Stimulated activated CD8-positive, alpha-beta memory T cell treated with anti-CD3 and anti-CD28 coated beads, Interleukin-12 subunit alpha, Interleukin-12 subunit beta, amount 100 ng/mL, for 24 hours (primary cell): ENCODE measurements around the gene FAM193A.
"Not testable (repeated sequence)": the region's sequence is repeated elsewhere in the genome, so short reads cannot be mapped to it uniquely, and the experiment has no call there.

Experiments
- DNase-seq: peaks from one replicate; pipeline ENCODE4 v3.0.0-alpha.2; 2020; ENCODE audit errors: extremely low read depth

The FAM193A gene

GRCh38 chr4:2578106-2578505 is 41.7 kb downstream of the FAM193A start:
- DNase-seq, result no peak

DNA sequence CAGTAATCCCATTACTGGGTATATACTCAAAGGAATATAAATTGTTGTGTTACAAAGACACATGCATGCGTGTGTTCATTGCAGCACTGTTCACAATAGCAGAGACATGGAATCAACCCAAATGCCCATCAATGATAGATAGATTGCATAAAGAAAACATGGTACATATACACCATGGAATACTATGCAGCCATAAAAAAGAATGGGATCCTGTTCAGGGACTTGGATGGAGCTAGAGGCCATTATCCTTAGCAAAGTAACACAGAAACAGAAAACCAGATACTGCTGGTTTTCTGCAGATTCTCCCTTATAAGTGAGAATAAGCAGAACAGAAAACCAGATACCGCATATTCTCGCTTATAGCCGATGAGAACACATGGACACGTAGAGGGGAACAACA is 43.5 kb downstream of the FAM193A start:
- DNase-seq, result no peak

GRCh38 chr4:2583092-2583491 is 46.6 kb downstream of the FAM193A start:
- DNase-seq, result no peak

DNA sequence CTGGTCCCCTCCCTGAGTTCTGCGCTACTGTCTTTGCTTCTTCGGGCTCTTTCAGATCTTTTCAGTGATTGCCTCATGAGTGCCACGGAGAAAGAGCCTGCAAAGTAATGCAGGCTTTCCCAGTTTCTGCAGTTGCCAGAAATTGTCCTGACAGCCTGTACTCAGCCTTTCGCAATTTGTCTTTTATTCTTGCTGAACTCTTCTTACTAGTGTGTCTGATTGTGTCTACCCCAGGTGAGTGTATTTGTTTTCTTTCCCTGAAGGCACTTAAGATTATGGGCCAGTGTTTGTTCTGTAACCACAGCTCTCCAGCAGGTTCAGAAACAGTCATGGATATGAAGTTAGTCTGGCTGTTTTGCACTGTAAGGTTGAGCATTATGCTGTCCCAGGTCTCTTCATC is 47.1 kb downstream of the FAM193A start:
- no peak for DNase-seq

DNA sequence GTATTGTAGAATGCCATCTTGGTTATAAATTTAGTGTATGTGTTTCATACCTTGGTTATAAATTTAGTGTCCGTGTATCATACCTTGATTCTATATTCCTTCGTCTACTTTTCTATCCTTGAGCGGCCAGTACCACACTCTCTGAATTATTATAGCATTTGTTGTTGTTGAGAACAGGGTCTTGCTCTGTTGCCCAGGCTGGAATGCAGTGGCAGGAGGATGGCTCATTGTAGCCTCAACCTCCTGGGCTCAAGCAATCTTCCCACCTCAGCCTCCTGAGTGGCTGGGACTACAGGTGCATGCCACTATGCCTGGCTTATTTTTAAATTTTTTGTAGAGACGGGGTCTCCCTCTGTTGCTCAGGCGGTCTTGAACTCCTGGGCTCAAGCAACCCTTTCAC is 50.1 kb downstream of the FAM193A start:
- DNase-seq, result no peak

GRCh38 chr4:2587213-2587823 is 50.9 kb downstream of the FAM193A start:
- DNase-seq, result no peak

GRCh38 chr4:2588259-2588658 is 51.8 kb downstream of the FAM193A start:
- DNase-seq, result no peak

GRCh38 chr4:2591189-2591588 is 54.7 kb downstream of the FAM193A start:
- no peak for DNase-seq

DNA sequence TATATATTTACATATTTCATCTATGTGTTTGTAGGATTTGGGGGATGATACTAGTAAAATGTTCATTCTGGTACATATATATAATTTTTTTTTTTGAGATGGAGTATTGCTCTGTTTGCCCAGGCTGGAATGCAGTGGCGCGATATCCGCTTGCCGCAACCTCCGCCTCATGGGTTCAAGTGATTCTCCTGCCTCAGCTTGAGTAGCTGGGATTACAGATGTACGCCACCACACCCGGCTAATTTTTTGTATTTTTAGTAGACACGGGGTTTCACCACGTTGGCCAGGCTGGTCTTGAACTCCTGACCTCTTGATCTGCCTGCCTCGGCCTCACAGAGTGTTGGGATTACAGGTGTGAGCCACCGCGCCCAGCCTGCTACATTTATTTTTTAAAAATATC is 55.6 kb downstream of the FAM193A start:
- not testable (repeated sequence) for DNase-seq

GRCh38 chr4:2592572-2592971 is 56.1 kb downstream of the FAM193A start:
- DNase-seq, result no peak

DNA sequence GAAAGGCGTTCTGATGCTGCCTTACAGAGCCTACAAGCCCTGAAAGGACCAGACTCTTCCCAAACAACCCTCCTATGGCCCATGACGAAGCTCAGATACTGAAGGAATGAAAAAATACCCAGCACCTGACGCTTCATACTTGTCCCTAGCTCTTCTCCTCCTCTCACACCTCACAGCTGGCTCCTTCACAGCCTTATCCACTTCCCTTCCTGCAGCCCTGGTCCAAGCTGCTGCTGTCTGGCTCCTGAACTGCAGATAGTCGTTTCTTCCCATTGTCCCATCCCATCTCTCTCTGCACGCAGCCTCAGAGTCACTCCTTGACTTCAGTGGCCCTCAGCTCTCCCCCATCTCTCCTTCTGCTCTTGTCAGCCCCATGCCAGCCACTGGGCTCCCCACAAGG is 56.6 kb downstream of the FAM193A start:
- no peak for DNase-seq

DNA sequence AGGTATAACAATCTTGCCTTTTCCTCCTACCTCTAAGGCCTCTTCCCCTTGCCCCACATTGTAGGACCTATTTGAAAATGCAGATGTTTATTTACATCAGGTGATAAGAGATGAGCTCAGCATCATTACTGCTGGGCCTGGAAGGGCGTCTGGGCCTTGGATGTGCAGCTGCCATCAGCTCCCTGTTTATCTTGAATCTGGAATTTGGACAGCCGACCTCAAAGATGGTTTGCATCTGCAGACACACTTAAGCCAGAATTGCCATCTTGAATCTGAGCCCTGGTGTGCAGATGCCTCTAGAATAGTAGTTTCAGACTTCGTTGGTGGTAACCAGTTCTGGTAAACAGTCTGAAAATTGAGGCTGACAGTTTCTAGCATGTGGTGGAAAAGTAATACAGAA is 59.0 kb downstream of the FAM193A start:
- no peak for DNase-seq

DNA sequence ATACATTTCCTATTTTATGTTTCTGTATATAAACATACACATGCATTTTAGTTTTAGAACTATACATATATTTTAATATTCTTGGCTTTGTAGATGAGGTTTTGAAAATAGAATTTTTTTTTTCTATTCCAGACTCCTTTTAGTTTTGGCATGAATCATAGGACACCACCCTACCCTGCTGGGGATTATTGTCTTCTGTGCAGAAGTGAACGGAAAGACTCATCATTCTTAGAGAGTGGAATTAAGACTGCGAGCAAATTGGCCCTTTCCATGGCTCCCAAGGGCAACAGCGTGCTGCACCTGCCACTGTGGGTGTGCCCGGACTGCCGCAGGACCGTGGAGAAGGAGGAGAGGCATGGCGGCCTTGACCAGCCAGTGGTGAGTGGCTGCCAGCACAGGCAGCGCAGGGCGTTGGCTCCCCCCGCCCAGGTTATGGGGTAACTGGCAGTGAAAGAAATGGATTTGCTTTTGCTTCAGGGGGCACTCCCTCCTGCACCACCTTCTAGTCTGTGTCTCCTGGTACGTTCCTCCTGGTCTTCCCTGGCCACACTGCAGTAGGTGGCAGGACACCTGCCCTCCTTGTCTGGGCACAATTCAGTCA is 59.6 kb downstream of the FAM193A start:
- DNase-seq, result no peak

DNA sequence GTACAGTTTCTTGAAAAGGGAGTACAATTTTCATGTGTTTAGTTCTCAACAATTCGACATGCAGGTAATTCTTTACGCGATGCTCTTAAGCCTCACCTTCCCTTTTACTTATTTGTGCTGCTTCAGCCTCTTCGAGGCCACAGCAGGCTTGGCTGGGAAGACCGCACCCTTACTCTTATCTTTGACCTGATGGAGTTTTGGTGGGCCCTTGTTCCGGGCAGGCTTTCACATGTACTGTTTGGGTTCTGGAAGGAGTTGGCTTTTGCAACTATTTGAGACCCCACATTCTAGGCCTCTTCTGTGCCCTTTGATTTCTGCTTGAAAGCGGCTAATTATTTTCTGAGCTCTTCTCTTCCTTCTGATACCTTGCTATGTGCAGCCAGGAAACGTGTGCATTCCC is 60.2 kb downstream of the FAM193A start:
- DNase-seq, result no peak

DNA sequence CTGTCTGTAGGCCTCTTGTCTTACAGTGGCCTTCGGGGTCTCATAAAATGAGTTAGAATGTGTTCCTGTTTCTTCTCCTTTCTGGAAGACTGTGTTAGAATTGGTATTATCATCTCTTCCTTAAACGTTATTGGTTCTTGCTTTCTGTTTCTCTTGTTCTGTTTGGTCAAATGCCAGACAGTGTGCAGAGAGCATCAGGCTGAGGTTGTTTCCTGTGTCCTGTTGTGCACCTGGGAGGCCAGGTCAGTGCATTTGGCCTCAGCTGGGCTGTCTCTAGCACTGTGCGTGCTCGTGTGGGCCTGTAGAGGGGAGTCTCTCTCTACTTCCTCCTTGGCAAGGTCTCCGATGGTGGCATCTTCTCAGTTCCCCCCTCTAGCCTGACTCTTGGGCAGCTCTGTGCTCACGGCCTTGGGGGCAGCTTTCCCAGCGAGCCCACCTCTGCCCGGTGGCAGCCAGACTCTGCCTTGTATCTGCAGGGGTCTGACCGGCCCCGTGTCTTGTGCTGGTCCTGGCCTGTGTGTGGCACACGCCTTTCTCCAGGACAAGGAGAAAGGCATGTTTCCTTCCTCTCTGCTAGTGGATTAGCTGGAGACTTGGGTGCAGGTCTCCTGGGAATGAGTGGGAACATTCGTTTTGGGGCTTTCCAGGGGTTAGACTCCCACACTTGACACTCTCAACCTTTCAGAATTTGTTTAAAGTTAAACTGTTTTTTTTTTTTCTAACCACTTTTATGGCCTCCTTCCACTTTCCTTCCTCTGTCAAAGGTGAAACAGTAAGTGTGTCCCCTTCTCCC is 62.3 kb downstream of the FAM193A start:
- DNase-seq, result no peak

GRCh38 chr4:2599304-2599654 is 62.8 kb downstream of the FAM193A start:
- DNase-seq, result no peak

GRCh38 chr4:2600878-2601277 is 64.4 kb downstream of the FAM193A start:
- no peak for DNase-seq

- DNase-seq, result no peak
These were observed 68.2 kb downstream of the FAM193A start for GRCh38 chr4:2604614-2605013.

DNA sequence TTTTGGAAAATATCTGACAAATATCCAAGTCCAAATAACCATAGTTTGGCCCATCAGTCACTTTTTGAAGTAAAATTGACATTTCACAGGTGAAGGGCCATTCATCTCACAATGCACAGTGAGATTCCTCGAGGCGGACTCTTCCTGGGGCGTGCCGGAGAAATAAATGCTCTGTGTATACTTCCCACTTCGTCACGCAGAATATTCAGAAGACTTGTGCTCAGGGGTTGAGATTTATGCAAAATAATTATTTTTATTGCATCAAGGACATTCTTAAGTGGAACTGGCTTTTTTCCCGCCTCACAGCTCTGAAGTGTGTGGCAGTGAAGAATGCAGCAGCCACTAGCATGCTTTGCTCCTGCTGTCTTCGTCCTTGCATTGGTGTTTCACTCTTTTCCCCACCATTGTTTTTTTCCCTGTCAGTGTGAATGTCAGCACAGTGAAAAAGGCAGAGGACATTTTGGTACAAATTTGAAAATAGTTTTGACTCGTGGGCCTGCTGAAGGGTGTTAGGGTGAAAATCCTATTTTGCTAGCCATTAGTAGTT is 70.6 kb downstream of the FAM193A start:
- DNase-seq, result no peak

DNA sequence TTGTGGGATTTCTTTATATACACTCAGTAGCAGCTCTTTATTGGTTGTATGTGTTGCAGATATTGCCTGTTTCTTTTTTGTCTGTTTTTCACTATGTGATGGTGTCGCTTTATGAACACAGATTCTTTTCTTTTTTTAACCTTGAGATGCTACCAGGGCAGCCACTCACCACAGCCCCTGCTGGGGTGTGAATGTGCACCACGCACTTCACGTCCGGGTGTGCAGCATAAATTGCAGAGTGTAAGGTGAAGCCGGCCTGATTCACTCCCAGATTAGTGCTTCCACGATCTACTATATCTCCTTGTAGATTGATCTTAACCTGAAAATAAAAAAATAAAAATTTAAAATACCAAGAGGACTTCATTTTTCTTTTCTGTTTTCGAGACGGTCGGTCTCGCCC is 71.4 kb downstream of the FAM193A start:
- DNase-seq, result no peak

- no peak for DNase-seq
These were observed 71.8 kb downstream of the FAM193A start for GRCh38 chr4:2608291-2608690.

DNA sequence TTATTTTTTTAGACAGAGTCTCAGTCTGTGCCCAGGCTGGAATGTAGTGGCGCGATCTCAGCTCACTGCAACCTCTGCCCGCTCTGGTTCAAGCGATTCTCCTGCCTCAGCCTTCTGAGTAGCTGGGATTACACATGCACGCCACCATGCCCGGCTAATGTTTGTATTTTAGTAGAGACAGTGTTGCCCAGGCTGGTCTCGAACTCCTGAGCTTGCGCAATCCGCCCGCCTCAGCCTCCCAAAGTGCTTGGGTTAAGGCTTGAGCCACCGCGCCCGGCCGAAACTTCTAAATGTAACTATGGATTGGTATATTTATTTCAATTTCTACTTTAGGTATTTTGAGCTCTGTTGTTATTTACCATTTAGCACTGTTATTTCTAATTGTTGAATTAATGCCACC is 79.4 kb downstream of the FAM193A start:
- no peak for DNase-seq

DNA sequence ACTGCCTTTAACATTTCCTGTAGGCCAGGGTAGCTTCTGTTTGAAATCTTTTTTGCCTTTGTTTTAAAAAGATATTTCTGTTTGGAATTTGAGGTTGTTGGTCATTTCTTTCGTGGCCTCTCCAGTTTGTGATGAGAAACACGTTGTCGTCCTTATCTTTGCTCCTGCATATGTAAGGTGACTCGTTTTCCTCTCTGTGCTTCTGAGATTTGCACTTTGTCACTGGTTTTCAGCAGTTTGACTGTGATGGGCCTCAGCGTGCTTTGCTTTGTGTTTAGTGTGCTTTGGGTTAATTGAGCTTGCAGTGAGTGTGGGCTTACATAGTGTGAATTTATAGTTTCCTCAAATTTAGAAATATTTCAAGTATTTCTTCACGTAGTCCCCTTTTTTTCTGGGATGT is 81.5 kb downstream of the FAM193A start:
- no peak for DNase-seq
